ENCODE data around the gene NUP98.

The NUP98 gene

DNA sequence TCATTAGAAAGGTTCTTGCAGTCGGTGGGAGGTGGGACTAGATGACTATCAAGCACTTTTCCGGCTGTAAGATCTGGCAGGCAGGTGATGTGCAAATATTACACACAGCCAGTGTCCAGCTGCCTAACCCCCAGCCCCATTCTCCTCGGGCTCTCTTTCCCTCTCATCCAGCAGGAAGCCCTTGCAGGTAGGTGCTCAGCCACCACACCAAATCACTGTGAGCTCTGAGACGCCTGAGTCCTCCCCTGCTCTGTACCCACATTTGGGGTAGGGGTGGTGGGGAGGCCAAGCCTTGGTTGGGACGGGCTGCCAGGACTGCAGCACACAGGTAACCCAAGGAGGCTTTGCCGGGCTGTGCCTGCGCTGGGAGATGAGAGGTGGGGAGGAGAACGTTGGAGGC lies 156.2 kb downstream of the NUP98 start:
- DNase-seq (ENCODE audit: low read depth in 3 of 3): no peak

DNA sequence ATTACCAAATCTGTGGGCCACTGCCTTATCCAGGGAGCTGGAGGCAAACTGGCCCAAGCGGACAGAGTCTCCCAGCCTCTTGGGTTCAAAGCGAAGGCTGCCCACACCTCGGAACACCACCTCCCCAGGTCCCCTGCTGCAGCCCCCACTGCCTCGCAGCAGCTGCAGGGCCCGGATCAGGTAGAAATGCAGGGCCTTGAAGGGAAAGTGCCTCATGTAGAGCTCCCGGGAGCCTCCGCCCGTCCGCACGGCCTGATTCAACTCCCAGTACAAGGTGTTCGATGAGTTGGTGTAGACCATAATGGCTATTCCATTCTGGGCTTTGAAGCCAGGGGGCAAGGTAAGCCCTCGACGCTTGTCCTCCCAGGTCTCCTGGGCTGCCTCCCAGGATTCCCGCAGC lies 157.5 kb downstream of the NUP98 start:
- no peak for DNase-seq (ENCODE audit: low read depth in 3 of 3)

DNA sequence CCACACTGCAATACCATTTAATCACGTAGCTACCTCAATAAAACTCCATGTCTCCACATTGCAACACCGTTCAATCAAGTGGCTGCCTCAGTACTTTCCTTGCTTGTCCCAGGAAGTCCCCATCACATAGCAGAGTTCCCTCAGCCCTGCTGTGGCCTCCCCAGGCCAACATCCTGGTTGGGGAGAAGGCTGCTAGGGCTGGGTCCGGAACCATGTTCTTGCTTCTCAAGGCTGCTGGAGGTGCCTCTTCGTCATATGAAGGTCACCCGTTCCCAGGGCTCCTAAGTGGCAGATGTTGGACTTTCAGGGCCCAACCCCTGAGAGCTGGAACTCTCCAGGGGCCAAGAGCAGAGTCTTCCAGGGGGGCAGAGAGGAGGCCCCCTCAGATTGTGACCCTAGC lies 158.8 kb downstream of the NUP98 start:
- no peak for DNase-seq (ENCODE audit: low read depth in 3 of 3)

DNA sequence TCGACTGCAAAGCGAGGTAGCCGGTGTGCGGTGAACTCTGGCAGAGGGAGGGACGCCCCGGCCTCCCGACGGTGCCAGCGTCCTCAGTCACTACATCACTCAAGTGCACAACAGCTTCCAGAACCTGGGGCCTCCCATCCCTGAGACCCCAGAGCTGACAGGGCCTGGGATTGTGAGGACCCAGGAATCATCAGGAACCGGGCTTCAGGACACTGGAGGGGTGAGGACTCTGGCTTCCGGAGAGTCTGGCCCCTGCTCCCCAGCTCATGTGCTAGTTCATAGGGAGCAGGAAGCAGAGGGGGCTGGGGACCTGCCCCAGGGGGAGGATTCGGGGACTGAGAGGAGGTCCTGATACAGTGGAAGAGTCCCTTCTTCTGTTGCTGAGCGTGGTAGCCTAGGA lies 160.2 kb downstream of the NUP98 start:
- no peak for DNase-seq (ENCODE audit: low read depth in 3 of 3)

DNA sequence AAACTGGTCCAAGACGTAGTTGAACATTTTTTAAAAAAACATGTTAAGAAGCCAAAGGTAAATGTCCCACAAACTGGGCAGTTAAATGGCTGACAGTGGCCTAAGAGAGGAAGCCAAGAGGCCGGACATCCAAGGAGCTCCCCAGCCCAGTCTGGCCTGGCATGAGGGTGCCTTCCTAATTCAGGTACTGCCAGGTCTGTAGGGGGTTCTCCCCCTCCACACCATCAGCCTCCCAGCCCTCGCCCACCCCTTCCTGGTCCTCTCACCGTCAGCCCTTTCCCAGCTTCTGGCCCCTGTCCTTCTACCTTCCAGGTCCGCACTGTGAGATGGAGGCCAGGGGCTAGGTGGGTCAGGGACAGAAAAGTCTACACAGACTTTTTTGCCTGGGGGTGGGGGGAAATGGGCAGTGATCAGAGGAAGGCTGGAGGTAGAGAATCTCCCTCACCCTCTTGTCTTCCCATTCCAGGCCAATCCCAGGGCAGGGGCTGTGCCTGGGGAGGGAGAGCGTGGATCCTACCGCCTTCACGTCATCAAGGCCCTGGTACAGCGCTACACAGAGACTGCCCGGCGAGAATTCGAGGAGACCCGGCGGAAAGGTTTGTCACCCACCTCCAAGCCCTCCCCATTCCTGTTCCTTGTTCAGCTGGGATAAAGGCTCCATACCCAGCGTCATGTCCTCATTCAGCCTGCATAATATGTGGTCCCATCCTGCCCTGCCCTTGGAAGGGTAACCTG lies 161.5 kb downstream of the NUP98 start:
- no peak for DNase-seq (ENCODE audit: low read depth in 3 of 3)

GRCh38 chr11:3632070-3632660 lies 165.2 kb downstream of the NUP98 start:
- no peak for DNase-seq (ENCODE audit: low read depth in 3 of 3)

DNA sequence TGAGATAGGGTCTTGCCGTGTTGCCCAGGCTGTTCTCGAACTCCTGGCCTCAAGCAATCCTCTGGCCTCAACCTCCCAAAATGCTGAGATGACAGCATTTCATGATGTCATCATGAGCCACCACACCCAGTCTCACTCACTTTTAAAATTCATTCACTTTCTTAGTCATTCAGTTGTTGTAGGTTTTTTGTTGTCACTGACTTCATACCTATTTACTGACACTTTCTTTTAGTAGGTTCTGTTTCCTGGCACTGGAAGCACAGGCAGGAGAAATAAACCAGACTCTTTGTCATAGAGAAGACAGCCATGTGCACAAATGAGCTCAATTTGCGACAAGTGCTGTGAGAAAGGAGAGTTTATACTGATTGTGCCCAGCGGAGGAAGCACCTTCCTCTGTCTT lies 166.0 kb downstream of the NUP98 start:
- DNase-seq (ENCODE audit: low read depth in 3 of 3): no peak

GRCh38 chr11:3627291-3627690 lies 170.1 kb downstream of the NUP98 start:
- DNase-seq (ENCODE audit: low read depth in 3 of 3): no peak

DNA sequence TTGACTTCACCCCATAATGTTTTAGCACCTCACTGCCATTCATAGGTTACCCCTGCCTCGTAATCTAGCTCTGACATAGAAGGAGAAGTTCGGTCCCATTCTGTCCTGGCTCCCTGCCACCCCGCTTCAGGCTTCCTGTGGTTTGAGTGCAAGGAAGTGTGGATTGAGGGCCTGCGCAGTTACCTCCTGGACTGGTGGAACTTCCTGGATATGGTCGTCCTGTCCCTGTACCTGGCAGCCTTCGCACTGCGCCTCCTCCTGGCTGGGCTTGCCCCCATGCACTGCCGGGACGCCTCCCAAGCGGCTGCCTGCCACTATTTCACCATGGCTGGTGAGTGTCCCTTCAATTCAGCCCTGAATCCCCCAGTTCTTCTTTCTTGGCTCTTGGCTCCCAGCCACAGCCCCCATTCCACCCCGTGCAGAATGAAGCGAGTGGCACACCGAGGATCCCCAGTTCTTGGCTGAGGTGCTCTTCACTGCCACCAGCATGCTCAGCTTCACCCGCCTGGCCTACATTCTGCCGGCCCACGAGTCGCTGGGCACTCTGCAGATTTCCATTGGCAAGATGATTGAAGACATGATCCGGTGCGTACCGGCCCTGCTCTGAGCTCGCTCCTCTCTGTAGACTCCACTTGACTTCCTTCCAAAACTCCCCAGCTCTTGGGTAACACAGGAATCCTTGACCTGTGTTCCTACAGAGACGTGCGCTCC lies 170.9 kb downstream of the NUP98 start:
- peak in 1 of 3 experiments; percentile 7 for DNase-seq (ENCODE audit: low read depth in 3 of 3)

All from stimulated activated CD4-positive, alpha-beta T cell treated with anti-CD3 and anti-CD28 coated beads, TNF-alpha, amount 100 ng/mL, for 24 hours (primary cell).